SK-N-SH (cell line): ENCODE data around the gene CELA3B.
"Not testable (repeated sequence)": the region's sequence is repeated elsewhere in the genome, so short reads cannot be mapped to it uniquely, and the experiment has no call there.

ENCODE experiments used
- MAX ChIP-seq: IDR thresholded peaks from 2 replicates; pipeline ENCODE4 v1.4.0; 2012; ENCODE audit warnings: low read depth
- NRF1 ChIP-seq: IDR thresholded peaks from 2 replicates; pipeline ENCODE4 v1.6.1; 2012; ENCODE audit warnings: low read depth, mild to moderate bottlenecking, low read length
- RAD21 ChIP-seq: IDR thresholded peaks from 2 replicates; pipeline ENCODE4 v1.6.1; 2012; ENCODE audit warnings: mild to moderate bottlenecking, low read length

- TF ChIP-seq NRF1, RAD21, MAX: not testable (repeated sequence)
Observed at GRCh38 chr1:21999645-22000044, 22.8 kb downstream of the CELA3B start.
